ENCODE data around the gene BCL2L12. TPM values are rescaled to one million over a fixed set of nuclear protein-coding genes. Genes with fewer than 3 reads are reported as not detected.
"Not testable (repeated sequence)": the region's sequence is repeated elsewhere in the genome, so short reads cannot be mapped to it uniquely, and the experiment has no call there.

The BCL2L12 gene
- total RNA-seq, 1 donor from 2014 or later = 17.0 TPM

DNA sequence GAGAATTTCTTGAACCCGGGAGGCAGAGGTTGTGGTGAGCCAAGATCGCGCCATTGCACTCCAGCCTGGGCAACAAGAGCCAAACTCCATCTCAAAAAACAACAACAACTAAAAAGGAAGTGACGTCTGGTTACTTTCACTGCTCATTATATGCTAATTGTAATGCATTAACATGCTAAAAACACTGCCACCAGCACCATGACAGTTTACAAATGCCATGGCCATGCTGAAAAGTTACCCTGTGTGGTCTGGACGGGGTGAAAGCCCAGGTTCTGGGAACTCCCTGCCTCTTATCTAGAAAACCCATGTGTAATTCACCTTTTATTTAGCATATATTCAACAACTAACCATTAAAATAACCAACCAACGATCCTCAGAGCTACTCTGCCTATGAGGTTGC is 53.3 kb downstream of the BCL2L12 start:
- intact Hi-C loops (cut with DNase I) = no loop called here
- Histone ChIP-seq H3K36me3 (no peaks in the 10 kb centered on the region), H3K4me3 (no peak overlapping the region), H3K4me1 (peaks cover 5% of the 10 kb centered on the region), H3K9me3 (no peaks in the 10 kb centered on the region), H3K27me3 (ENCODE audit: low read depth) (no peaks in the 10 kb centered on the region), H3K27ac (no peak overlapping the region)
- ATAC-seq = no peak
- TF ChIP-seq, protein P1, sequence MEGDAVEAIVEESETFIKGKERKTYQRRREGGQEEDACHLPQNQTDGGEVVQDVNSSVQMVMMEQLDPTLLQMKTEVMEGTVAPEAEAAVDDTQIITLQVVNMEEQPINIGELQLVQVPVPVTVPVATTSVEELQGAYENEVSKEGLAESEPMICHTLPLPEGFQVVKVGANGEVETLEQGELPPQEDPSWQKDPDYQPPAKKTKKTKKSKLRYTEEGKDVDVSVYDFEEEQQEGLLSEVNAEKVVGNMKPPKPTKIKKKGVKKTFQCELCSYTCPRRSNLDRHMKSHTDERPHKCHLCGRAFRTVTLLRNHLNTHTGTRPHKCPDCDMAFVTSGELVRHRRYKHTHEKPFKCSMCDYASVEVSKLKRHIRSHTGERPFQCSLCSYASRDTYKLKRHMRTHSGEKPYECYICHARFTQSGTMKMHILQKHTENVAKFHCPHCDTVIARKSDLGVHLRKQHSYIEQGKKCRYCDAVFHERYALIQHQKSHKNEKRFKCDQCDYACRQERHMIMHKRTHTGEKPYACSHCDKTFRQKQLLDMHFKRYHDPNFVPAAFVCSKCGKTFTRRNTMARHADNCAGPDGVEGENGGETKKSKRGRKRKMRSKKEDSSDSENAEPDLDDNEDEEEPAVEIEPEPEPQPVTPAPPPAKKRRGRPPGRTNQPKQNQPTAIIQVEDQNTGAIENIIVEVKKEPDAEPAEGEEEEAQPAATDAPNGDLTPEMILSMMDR (IDR thresholded peaks at IDR 0.05) = no peak
- no peak for DNase-seq

DNA sequence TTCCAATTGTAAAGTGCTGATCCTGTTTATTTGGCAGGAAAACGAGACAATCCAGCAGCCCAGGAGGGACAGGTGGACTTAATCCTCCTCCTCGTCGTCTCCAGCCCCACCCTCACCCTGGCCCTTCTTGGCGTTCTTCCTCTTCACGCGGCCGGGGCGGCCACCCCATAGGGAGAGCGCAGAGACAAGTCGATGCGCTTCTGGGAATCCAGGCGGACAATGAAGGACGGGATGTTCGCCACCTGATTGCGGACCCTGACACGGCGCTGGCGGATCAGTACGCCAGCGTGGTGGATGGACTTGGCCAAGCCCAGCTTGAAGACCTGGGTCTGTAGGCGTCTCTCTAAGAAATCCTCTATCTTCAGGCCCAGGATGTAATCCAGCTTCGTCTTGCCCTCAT is 53.7 kb downstream of the BCL2L12 start:
- DNase-seq = not testable (repeated sequence)

More for the DNA sequence above, 53.7 kb downstream of the BCL2L12 start:
- H3K4me3 ChIP-seq; H3K9me3 ChIP-seq; ATAC-seq; H3K36me3 ChIP-seq; H3K27me3 ChIP-seq (ENCODE audit: low read depth); intact Hi-C loops (cut with DNase I); H3K27ac ChIP-seq; H3K4me1 ChIP-seq: not testable (repeated sequence)

Small RNAs within 50 kb of the gene (microRNA-seq; reads per million reads assigned to microRNA genes)
- gene MIR5088 (ENCODE audit: borderline number of aligned reads) = not detected

Other genes with a start within 250 kb of the BCL2L12 start
- gene PTH2, start 242.5 kb upstream of the BCL2L12 start, total RNA-seq = not detected
- not detected for gene GFY, start 240.5 kb upstream of the BCL2L12 start, total RNA-seq
- gene SLC17A7, start 224.4 kb upstream of the BCL2L12 start, total RNA-seq = 0.56 TPM
- 63.2 TPM for gene PIH1D1, start 214.1 kb upstream of the BCL2L12 start, total RNA-seq
- gene ALDH16A1, start 212.7 kb upstream of the BCL2L12 start, total RNA-seq = 33.7 TPM
- 12.8 TPM for gene FLT3LG, start 191.7 kb upstream of the BCL2L12 start, total RNA-seq
- gene RPL13A, start 178.3 kb upstream of the BCL2L12 start, total RNA-seq = 1,820 TPM
- 1,649 TPM for gene RPS11, start 169.5 kb upstream of the BCL2L12 start, total RNA-seq
- 385 TPM for gene FCGRT, start 153.3 kb upstream of the BCL2L12 start, total RNA-seq
- gene RCN3, start 137.9 kb upstream of the BCL2L12 start, total RNA-seq = 28.1 TPM
- gene NOSIP, start 85.4 kb upstream of the BCL2L12 start, total RNA-seq = 47.2 TPM
- 7.6 TPM for gene PRRG2, start 84.6 kb upstream of the BCL2L12 start, total RNA-seq
- gene PRR12, start 74.8 kb upstream of the BCL2L12 start, total RNA-seq = 32.0 TPM
- 114 TPM for gene RRAS, start 25.8 kb upstream of the BCL2L12 start, total RNA-seq
- 59.4 TPM for gene SCAF1, start 23.7 kb upstream of the BCL2L12 start, total RNA-seq
- 99.8 TPM for gene IRF3, start 76 bp upstream of the BCL2L12 start, total RNA-seq
- gene PRMT1, start 11.3 kb downstream of the BCL2L12 start, total RNA-seq = 88.3 TPM
- 2.1 TPM for gene ADM5, start 23.7 kb downstream of the BCL2L12 start, total RNA-seq
- gene CPT1C, start 25.2 kb downstream of the BCL2L12 start, total RNA-seq = 3.8 TPM
- gene TSKS, start 97.4 kb downstream of the BCL2L12 start, total RNA-seq = 1.2 TPM
- gene AP2A1, start 101.1 kb downstream of the BCL2L12 start, total RNA-seq = 67.6 TPM
- 24.0 TPM for gene FUZ, start 147.4 kb downstream of the BCL2L12 start, total RNA-seq
- gene MED25, start 152.4 kb downstream of the BCL2L12 start, total RNA-seq = 65.8 TPM
- gene PTOV1, start 185.2 kb downstream of the BCL2L12 start, total RNA-seq = 124 TPM
- gene PNKP, start 201.6 kb downstream of the BCL2L12 start, total RNA-seq = 78.0 TPM
- 29.7 TPM for gene AKT1S1, start 211.4 kb downstream of the BCL2L12 start, total RNA-seq
- gene TBC1D17, start 211.8 kb downstream of the BCL2L12 start, total RNA-seq = 53.1 TPM
- gene IL4I1, start 231.0 kb downstream of the BCL2L12 start, total RNA-seq = 1.6 TPM

All from lower lobe of right lung (tissue), 2 donors.